H4 (cell line): ENCODE results near the gene TMPRSS13. TPM values are rescaled to one million over a fixed set of nuclear protein-coding genes. Genes with fewer than 3 reads are reported as not detected.
A peak's percentile ranks its signal among the peaks of the same experiment; 100 is the strongest.

Source experiments
- DNase-seq: peaks from one replicate; pipeline ENCODE4 v3.0.0-alpha.2; 2015; ENCODE audit warnings: low spot score
- total RNA-seq: library from RNA; depleted of rRNA; stranded (reverse); fragments of >200 nt; shearing (Covaris generic); gene quantifications from 2 replicates; pipeline ENCODE4 v1.2.3, GENCODE V29; 2014

The TMPRSS13 gene
- total RNA-seq, 1 experiment from 2014 or later, result 0.33 TPM

DNA sequence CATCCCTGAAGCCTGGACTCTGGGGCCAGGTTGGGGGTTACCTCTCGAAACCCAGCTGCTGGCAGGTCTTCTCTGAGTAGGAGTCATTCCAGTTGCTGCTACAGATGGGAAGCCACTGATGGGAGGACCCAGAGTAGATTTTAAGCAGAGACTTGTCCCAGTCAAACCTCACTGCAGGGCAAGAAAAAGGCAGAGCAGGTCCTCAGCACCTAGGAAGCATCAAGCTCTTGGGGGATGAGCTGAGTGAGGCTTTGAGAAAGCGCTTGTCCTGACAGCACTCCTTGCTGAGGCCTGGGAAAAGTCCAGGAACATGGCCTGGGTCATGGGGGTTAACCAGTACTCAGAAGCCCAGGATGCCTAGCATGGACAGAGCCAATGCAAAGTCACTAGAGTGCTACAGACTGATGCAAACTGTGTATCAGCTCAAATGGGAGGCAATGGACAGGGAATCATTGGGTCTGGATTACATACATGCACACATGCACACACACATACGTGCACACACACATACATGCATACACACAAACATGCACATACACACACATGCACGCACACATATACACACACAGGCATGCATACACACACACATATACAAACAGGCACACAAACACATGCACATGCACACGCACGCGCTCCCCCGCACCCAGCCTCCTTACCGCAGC lies 15.3 kb downstream of the TMPRSS13 start:
- no peak for DNase-seq

DNA sequence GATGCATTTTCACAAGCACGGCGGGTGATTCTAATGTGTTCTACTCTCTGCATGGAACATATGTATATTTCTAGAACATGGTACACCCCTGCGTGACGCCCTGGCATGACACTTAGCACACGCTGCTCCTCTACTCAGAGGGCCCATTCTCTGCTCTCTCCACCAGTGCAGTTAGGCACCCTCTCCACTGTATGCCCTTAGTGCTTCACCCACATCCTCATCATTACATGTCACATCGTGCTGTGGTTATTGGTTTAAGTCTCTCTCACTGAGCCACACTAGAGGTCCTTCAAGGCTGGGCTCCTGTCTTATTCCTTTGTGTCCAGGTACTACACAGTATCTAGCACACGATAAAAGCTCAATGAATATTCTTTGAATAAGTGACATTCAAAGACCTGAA lies 16.7 kb downstream of the TMPRSS13 start:
- no peak for DNase-seq

DNA sequence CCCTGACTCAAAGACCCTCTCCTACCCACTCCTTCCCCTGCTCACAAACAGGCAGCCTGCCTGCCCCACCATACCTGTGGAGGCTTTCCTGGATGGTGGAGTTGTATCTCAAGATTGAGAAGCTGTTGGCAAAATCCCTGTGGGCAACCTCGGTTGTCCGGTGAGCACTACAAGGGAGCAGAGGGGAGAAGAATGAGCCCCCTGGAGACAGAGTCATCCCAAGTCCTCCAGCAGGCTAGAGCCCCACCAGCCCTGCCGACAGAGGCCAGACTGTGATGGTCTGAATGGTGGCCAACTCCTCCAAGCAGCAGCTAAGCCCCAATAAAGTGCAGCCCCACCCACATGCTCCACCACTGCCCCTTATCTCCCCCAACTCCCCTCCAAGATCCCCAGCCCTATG lies 17.5 kb downstream of the TMPRSS13 start:
- DNase-seq, result no peak

DNA sequence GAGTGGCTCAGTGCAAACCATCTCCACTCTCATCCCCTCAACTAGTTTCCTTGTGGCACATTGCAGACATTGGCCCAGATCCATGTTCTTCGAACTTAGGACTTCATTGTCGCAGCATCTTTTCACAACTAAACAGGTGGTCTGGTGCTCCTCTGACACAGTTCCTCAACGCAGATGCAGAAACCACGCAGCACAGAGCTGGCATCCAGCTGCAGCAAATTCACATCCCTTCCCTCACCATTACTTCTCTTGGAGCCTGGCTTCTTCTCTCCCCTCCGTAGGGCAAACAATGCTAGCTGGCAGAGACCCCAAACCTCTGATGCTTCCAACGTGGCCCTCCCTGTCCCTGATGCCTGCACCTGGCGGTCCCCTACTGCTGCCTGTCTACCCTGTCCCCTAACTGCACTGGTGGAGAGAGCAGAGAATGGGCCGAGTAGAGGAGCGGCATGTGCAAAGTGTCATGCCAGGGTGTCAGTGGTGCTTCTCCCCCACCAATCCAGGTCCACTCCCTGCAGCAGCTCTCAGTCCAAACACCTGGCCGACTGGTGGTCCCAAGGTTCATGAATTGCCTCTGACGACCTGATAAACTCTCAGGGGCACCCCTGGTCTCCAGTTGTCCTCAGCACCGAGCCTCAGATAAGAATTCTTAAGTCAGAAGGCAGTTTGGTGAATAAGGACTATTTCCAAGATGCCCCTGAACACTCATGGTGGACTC lies 18.1 kb downstream of the TMPRSS13 start:
- no peak for DNase-seq

DNA sequence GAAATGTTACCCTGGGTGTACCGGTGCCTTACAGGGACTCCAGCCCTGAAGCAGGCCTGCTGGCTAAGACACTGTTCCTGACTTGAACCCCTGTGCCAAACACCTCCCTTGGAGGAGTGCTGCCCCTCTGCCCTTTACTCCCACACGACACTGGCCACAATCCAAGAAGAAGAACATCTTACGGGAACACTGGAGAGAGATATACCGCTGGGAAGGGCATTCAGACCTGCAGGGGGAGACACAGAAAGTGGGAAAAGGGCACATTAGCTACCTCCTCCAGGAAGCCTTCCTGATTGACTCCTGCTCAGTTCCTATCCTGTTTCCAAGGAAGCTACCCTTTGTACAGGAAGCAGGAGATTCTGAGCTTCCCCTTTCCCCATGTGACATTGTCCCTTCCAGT lies 18.7 kb downstream of the TMPRSS13 start:
- no peak for DNase-seq

DNA sequence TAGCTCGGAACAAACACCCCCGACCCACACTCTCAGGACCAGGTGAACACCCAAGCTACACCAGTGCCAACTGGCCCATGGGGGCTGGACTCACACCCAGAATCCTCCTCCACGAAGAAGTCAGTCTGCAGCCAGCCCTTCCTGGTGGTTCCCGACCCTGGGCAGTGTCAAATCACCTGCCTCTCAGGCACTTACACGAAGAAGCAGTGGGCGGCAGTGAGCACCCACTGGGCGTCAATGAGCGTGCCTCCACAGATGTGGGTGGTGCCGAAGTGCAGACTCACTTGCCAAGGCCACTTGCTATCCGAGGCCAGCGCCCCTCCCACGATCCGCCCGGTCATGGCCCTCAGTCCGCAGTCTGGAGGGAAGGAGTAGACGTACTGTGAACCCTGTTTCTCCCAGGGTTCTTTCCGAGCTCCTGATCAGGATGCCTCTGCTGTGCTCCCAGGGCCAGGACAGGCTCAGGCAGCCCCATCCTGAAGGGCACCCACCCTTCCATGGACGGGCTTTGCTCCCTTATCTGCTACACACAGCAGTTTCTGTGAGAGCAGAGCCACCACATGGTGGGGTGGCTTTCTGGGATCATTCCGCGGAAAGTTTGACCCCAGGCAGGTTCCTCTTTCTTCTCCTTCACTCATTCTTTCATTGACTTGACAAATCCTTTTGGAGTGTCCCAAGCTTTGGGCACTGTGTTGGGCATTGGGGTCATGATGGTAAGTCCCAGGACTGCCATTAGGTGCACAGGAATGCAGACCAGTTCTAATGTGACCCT lies 19.4 kb downstream of the TMPRSS13 start:
- DNase-seq, result no peak

DNA sequence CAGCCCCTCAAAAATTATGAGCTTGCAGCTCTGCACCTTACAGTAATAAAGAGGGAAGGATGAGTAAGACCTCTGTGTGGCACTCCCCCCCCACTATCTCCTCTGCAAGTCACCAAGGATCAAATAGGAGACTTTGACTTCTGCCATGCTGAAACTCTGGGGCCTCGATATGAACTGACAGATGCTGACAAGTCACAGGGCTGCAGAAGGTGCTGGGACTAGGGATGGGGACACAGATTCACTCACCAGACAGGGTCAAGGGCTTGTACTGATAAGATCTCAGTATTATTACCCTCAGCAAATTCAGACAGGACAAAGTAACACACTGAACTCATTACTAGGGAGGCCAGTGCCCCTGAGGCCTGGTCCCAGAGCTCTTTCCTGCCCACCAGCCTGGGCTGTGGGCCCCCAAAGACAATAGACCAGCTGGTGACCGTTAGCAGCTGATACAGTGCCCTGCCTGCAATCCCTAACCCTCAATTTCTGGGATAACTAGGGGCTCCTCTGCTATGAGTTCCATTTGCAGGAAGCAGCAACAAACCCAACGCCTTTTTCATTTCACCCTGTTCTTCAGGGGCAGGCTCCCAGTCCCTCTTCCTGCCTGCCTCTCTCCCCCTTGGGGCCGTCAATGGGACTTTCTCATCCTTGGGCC lies 20.1 kb downstream of the TMPRSS13 start:
- DNase-seq, result no peak

DNA sequence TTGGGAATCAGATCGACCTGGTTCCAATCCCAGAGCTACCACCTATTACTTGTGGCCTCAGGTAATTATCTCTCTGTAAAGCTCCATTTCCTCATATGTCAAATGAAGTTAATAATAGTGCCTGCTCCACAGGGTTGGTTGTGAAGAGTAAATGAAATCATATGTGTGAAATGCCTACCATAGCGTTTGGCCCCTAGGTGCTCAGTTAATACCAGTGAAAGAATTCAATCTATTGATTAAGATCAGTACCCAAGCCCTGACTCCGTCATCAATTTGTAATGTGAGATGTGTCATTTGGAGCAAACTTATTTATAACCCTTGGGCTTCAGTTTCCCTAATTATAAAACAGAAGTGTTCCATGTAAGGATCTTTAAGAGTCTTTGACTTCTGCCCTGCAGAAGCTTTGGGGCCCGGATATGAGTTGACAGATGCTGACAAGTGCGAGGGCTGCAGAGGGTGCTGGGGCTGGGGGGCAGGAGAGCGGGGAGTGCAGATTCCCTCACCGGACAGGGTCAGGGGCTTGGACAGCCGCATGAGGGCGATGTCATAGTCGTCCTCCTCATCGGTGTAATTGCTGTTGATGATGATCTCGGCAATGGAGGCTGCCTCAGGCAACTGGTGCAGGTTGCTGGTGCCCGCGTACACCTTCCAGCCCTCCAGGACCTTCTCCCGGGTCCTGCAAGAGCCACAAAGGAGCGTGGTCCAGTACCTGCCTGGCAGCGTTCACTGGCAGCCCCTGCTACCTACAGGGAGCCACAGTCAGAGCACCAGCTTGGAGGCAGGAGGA lies 20.9 kb downstream of the TMPRSS13 start:
- DNase-seq, result no peak

DNA sequence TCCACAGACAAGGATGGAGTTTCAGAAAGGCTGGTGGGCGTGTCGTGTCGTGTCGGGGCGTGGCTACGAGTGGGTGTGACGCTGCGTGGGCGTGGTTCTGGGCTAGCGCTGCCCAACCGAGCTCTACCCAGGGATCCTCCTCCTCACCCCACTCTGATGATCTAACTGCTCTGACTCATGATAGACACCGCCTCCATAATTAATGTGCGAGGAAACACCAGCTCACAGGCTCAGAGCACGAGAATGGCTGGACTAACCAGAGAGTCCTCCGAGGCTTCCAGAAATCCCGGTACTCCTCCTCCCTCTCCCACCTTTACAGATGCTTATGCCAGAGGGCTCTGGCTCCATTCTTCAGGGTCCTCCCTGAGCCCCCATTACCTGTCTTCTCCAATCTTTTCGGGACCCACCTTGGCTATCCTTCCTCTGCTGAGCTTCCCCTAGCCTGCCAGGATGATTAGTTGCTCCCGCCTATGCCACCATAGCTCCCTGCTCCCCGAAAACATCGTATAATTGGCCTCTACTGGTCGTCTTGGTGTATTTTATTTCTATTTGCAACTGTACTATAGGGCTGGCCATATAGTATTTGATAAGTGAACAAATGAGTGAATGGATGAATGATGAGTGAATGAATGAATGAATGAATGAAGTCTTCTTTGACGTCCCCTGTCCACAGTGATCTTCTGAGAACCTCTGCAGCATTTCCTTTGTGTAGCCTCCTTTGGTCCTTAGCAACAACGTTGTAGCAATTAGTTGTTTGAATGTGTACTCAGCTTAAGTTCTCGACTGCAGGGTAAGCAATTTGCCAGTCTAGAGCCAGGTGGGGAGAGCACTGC lies 21.7 kb downstream of the TMPRSS13 start:
- peak; percentile 97 for DNase-seq

DNA sequence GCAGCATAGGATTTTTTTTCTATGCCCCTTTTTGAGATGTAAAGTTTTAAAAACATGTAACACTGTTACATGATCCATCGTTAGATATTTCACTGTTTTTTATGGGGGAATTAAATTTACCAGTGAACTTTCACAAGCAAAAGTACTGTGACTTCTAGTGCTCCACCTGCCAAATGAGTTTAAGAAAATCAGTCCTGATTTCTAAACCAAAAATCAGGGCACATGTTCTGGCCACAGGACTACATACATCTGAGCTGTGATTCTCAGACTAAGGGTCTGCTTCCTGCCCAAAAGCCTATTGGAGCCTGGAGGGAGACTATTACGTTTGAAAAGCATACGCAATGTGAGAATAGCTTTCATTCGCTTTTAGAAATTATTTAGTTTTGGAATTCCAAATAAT lies 22.5 kb downstream of the TMPRSS13 start:
- DNase-seq, result no peak

DNA sequence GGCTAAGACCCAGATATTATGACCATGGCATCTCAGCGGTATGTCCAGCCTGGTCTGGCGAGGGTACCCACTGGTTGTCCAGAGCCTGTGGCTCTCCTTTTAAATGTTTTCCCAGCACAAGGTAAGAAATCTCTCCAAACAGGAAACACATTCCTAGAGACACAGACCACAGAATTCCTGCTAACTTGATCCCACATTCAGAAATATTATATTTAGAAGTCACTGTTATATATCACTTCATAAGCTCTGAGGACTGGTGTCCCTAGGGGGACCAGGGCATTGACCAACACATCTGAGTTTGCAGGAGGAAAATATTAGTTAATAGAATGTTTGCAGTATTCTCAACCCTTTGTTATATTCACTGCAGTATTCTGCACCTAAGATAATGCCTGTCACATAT lies 23.1 kb downstream of the TMPRSS13 start:
- no peak for DNase-seq

DNA sequence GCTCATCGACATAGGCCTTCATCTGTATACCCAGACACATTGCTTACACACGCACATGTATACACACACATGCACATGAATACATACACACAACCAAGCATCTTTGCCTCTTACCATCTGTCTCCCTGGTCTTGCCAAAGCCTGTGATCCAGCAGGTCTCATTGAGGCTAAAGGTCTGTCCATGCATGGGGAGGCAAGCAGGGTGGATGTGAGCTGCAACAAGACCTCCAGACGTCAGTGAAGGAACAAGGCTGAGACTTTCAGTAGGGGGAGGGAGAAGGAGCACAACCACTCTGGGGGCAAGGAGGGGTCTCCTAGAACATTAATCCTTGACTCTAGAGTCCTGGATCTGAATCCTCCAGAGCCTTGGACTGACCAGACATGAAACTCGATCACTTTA lies 23.7 kb downstream of the TMPRSS13 start:
- no peak for DNase-seq

DNA sequence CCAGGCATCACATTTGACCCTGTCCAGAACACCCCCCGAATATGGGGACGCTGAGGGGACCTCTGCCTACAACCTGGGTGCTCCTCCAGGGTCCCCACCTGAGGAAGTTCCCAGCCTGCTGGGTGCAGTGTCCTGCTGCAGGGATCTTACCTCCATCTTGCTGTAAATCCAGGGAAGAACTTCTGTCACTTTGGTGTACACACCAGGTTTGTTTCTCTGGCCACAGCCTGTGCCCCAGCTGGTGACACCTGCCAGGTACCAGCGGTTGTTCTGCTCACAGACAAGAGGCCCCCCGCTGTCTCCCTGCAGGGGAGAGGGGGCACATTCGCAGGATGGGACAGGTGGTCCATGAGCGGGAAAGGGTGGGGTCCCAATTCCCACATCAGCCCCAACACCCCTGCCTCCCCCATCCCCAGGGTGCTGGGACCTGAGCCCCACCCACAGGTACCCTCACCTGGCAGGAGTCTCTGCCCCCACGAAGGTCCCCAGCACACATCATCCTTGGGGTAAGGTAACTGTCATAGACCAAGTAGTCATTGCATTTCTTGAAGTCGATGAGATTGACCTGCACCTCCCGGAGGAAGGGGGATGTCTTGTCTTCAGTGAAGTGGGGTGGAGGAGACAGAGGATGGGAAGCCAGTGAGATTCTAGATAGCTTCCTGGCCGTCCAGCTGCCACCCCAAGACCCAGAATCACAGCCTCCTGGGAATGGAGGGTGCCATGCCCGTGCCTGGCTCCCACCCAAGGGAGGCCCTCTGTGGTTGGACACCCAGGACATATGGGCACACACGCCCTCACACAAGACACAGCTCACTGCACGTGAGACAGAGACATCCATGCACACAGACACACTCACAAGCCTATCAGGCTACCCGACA lies 25.5 kb downstream of the TMPRSS13 start:
- DNase-seq, result no peak

DNA sequence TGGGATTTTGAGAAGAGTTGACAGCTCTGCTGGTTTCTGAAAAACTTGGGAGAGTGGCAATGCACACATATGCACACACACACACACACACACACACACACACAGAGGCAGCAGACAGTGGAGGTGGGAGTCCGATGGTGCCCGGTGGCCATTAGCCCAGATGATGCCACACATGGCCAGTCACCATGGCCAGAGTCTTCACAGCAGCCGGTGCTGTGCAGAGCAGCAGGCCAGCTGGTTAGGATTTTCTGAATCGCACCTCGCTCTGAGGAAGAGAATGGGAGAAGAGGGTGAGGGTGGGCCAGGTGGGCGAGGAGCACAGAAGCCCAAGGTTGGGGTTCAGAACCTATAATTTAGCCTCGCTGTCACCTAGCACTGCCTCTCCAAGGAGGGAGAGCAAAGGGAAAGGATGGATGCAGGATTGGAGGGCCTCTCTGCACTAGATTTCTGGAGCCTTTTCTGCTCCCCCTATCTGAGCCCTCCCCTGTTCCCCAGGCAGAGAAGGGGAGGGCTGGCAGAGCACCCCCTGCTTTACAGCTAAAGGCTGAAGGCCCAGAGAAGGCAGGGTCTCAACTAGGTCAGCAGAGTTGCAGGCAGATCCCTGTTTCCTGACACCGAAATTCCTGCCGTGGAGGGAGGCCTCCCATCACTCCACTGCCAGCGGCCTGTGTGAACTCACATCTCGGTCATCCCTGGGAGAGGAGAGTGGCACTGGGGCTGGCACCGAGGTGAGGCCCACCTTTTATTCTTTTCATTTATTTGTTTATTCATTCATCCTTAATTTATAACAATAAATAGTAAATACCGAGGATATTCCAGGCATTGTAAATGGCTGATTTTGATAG lies 27.0 kb downstream of the TMPRSS13 start:
- DNase-seq, result no peak

DNA sequence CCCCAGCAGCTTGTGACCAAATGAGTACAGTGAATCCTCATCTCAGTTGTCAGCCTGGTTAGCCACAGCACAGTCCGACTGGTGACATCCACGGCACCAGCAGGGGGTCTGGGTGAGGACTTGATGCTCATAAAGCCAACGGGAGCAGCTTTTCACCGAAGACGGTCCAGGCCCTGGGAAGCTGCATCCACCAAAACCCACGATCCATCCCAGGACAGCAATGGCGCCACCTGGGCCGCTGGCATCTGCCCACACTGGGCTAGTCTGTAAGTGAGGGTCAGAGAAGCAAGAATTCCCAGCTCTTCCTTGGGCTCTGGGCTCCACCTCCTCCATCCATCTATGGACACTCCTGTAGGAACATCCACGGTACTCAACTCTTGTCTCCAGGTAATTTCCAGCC lies 27.6 kb downstream of the TMPRSS13 start:
- no peak for DNase-seq

DNA sequence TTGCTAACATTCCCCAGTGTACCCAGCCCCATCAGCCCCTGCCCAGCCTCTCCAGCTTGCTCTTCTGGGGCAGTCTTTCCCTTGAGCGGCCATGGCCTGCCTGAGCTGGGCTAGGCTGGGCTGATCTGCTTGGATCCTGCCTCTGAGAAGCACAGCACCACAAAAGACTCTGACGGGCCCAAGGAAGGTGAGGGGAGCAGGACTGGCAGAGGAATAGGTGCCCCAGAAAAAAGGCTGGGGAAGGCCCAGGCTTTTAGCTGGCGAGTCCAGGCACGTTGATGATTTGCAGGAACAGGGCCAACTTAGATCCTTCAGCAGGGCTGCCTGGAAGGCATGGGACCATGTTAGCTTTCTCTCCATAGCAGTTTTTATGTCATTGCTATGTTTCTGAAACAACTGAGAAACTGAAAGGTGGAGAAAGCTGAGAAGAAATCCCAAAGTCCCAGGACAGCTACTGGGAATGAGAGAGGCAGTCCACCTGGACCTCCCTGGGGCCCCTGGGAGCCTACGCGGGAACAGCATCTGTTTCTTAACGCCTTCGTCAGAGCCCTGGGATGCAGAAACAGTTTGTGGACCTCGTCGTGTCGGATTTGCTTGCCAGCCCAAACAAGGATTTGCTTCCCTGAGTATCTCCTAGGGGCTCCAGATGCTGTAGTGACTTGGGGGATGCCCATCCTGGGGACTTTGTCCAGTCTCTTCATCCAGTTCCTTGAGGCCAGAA lies 28.3 kb downstream of the TMPRSS13 start:
- no peak for DNase-seq

DNA sequence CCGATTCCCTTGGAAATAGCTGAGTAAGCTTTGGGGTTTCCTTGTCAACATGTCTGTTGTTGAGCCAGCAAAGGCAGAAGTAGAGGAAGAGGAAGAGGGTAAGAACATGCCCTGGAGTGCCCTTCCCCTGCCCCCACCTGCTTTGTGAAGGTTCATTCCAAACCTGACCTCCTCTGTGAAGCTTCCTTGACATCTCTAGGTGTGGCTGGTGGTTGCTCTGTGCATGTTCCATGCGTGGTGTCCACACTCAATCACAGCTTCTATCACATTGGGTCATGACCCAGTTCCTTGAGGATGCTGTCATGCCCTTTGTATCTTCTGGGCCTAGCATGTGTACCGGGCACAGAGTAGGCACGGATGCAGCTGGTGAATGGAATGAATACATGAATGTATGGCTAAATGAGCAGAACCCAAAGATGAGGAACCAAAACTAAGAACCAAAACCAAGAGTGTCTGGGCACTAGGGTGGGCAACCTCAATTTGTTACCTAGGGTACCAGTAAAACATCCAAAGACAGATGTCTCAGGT lies 29.0 kb downstream of the TMPRSS13 start:
- DNase-seq, result no peak

DNA sequence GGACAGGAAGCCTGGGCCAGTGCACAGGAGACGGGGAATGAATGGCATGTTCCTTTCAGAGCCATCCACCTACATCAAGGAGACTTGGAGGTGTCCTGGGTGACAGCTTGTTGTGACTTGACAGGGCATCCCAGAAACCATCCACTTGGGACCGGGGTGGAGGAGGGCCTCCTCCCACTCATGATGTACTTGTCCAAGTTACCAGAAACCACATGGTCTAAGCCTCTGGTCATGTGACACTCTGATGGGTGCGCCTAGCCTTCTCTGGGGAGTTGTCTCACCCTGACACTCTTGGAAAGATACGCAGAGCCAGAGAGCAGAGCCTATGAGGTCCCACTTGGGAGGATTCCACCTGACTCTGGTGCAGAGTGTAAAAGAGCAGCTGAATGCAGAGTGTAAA lies 31.1 kb downstream of the TMPRSS13 start:
- DNase-seq, result no peak
